GM19240 (cell line): ENCODE measurements around the gene FN3KRP.

ENCODE experiments used
- DNase-seq: peaks from one replicate; pipeline ENCODE4 v3.0.0; 2011; ENCODE audit warnings: low spot score; ENCODE audit not compliant: insufficient read length

FN3KRP gene

DNA sequence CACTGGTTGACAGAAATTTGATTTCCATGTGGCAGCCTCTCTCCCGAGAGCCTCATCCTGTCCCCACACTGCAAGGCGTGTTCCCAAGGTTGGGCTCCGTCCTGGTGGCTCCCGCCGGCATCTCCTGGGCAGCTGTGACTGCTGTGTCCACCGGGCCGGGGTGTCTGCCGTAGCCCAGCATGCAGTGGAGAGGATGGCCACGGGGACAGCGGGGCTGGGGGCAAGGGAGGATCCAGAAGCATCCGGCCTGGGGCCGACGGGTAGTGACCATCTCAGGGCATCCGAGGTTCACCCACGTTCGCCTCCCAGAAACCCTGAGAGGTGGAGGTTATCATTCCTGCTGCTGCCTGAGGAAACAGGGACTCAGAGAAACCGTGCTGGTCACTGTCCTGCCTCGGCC lies 10.8 kb upstream of the FN3KRP start:
- no peak for DNase-seq

DNA sequence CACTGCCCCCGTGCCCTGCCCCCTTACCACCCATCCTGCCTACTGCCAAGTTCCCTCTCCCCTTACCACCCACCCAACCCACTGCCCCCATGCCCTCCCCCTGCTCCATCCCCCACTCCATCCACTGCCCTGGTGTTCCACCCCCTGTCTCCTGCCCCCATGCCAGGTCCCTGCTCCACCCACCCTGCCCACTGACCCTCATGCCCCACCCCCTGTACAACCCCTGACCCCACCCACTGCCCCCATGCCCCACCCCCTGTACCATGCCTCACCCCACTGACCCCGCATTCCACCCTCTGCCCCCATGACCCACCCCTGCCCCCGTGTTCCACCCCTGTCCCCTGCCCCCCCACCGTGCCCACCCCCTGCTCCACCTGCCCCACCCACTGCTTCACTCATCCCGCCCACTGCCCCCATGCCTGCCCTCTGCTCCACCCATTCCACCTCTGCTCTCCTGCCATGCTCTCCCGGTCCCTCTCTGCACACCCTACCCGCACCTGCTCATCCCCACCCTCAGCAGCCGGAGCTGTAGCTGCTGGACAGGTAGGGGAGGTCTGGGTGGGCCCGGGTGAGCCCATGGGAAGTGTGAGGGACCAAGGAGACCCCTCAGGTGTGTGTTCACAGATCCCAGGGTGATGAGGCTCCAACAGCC lies 7.4 kb upstream of the FN3KRP start:
- DNase-seq: no peak

- no peak for DNase-seq
Observed at GRCh38 chr17:82709676-82710498, 6.6 kb upstream of the FN3KRP start.

GRCh38 chr17:82710499-82711232 lies 5.8 kb upstream of the FN3KRP start:
- no peak for DNase-seq

- DNase-seq: no peak
Observed at GRCh38 chr17:82713071-82713723, 3.3 kb upstream of the FN3KRP start.

DNA sequence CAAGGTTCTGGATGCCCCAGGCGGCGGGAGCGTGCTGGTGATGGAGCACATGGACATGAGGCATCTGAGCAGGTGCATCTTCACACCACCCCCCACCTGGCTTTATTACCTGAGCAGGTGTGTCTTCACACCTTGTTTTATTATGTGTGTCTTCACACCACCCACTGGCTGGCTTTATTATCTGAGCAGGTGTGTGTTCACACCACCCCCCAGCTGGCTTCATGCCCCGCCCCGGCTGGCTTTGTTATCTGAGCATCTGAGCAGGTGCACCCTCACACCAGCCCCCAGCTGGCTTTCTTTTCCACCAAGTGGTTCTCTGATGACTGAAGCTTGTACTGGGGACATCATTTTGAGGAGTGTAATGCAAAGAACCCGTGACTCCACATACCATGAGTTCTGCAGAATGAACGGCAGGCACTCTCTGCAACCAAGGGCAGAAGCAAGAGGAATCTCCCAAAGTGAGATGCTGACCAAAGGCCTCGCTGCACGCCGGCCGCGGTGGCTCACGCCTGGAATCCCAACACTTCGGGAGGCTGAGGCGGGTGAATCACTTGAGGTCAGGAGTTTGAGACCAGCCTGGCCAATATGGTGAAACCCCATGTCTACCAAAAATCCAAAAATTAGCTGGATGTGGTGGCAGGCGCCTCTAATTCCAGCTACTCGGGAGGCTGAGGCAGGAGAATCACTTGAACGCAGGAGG lies 2.6 kb downstream of the FN3KRP start:
- DNase-seq: no peak

DNA sequence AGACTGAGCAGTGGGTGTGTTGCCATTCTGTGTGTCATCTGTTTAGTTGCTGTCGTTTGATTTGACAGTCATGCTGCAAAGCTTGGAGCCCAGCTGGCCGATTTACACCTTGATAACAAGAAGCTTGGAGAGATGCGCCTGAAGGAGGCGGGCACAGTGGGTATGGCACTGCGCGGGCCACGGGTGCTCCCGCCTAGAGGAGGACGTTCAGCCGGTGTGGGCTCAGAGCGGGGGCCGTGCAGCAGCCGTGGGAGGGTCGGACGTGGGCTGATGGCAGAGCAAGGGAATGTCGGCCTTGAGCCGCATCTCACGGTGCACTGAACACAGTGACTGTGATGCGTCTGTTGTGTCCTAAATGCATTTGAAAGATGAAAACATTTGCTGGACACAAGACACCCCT lies 3.7 kb downstream of the FN3KRP start:
- DNase-seq: no peak

DNA sequence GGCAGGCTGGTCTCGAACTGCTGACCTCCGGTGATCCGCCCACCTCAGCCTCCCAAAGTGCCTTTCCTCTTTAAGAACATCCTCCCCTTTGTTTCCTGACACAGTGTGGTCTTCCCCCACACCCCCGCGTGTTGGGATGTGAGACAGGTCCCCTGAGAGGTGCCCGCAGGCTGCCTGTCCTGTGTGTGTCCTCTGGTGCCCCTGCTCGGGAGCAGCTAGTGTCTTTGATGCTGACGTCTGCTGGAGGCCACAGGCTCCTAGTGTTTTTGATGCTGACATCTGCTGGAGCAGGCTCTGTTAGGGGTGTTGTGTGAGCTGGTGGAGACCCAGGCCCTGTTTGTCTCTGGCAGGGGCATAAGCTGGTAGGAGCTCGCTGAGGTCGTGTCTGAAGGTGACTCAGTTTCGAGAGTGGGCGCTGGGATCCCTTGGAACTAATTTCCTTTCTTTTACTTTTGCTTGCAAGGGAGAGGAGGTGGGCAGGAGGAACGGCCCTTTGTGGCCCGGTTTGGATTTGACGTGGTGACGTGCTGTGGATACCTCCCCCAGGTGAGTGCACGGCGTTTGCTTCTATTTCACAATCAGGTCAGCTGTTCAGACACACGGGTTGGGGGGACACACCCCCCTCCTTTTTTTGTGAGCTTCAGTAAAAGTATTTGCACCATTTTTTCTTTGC lies 6.0 kb downstream of the FN3KRP start:
- DNase-seq: no peak

DNA sequence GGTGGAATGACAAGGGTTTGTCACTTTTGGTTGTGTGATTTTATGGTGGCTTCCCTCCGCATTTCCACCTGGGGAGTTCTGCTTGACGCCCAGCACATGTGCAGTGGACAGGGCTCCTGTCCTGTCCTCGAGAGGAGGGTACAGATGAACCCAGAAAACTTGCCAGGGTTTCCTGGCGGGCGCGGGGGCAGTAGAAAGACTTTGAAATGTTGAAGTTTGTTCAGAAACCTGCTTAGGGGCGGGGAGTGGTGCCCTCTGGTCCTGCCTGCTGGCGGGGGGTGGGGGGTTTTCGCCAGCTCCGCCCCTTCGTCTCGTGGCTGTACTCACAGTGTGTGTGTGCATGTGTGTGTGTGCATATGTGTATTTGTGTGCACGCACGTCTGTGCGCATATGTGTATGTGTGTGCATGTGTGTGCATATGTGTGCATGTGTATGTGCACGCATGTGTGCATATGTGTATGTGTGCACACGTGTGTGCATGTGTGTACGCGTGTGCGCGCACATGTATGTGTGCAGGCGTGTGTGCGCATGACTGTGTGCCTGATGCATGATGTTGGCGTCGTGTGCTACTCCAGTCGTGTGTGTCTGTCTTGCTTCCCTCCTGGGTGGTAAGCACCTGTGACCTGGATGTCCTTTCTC lies 6.8 kb downstream of the FN3KRP start:
- DNase-seq: no peak

DNA sequence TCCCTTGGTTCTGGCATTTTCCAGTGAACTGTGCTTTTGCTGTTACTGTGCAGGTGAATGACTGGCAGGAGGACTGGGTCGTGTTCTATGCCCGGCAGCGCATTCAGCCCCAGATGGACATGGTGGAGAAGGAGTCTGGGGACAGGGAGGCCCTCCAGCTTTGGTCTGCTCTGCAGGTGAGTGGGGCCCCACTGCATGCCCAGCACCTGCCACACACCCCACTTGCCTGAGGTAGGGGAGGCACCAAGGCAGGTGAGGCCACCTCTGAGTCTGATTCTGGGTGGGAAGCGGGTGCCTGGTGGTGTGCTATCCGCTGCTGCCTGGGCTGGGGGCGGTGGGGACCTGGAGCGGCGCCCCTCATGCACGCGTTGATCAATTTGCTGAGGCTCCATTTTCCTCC lies 9.9 kb downstream of the FN3KRP start:
- DNase-seq: no peak

- no peak for DNase-seq
Observed at GRCh38 chr17:82729479-82730260, 13.2 kb downstream of the FN3KRP start.

GRCh38 chr17:82732118-82732743 lies 15.7 kb downstream of the FN3KRP start:
- DNase-seq: no peak

- no peak for DNase-seq
Observed at GRCh38 chr17:82734987-82735866, 18.7 kb downstream of the FN3KRP start, which contains the start of gene FN3K. Gene FN3K, plus strand, starts transcription at chr17:82735615. Its CDS starts 22 bp downstream, at chr17:82735637.

DNA sequence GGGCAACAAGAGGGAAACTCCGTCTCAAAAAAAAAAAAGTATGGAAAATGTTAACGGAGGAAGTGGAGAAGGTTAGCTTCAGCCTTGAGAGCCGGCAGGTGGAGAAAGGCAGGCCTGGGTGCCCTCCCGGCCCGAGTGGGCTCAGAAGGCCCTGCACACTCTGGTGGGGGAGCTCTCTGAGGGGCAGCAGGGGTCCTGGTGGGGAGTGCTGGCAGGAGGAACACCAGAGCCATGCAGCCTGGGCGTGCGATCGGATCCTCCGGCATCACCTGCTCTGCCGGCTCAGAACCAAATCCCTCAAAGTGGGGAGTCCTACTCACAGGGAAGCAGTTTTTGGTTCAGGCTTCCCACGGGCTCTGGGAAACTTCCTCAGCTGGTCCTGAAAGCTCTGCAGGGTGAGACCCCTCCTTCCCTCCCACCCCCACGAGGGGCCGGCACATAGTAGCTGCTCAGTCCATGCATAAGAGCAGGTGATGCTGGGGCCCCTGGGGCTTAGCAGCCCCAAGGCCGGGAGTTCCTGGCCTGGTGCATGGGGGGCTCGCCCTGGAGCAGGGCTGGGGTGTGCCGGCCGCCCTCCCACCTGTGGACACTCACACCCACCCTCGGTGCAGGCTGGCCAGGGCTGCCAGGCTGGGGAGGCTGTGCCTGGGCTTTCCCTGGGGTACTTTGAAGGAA lies 20.1 kb downstream of the FN3KRP start:
- no peak for DNase-seq

DNA sequence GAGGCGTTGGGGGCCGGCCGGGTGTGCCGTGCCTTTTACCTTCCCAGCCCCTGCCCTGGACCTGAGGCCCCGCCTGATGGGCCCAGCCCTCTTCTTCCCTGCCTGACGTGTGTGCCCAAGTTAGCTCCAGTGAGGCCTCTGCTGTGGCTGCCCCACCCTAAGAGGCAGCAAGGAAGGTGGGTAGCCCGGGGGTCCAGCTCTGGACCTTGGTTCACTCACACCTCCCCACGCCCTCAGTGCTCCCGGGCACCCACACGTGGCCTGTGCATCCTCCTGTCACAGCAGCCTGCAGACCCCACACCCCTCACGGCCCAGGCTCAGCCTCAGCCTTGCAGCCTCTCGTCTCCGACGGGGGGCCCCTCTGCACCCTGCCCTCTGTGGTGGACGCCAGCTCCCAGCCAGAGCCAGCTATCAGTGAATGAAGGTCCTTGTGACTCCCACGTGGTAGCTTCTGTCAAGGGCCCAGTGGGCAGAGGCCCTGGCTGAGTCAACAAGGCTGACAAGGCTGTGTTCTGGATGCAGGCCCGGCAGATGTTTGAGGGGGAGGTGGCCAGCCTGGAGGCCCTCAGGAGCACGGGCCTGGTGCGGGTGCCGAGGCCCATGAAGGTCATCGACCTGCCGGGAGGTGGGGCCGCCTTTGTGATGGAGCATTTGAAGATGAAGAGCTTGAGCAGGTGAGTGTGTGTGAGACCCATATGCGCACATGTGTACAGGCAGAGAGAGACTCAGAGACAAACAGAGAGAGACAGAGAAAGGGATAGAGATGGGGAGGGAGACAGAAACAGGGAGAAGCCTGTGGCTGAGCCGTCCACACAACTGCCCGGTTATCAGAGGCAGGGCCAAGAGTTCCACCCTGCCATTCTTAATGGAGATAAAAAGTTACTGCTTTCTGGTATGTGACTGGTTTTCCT lies 21.7 kb downstream of the FN3KRP start:
- no peak for DNase-seq
